HG03095 (cell line): ENCODE measurements around the gene EFTUD2.
"Not testable (repeated sequence)": the region's sequence is repeated elsewhere in the genome, so short reads cannot be mapped to it uniquely, and the experiment has no call there.

Experiments
- ATAC-seq: cut with Tn5 transposase; IDR thresholded peaks from one replicate; pipeline ENCODE4 v1.9.1; 2021; ENCODE audit warnings: moderate library complexity; ENCODE audit not compliant: unreplicated experiment

The EFTUD2 gene

GRCh38 chr17:44850025-44850424, 49.2 kb downstream of the EFTUD2 start:
- ATAC-seq: no peak

- ATAC-seq: no peak
These were observed 50.2 kb downstream of the EFTUD2 start for GRCh38 chr17:44848961-44849489.

GRCh38 chr17:44848257-44848795, 50.9 kb downstream of the EFTUD2 start:
- no peak for ATAC-seq

- no peak for ATAC-seq
These were observed 51.7 kb downstream of the EFTUD2 start, which contains the start of gene HIGD1B for GRCh38 chr17:44847586-44847985. TSS of gene HIGD1B (plus strand) at chr17:44847883. CDS start at chr17:44848153, 270 bp downstream.

DNA sequence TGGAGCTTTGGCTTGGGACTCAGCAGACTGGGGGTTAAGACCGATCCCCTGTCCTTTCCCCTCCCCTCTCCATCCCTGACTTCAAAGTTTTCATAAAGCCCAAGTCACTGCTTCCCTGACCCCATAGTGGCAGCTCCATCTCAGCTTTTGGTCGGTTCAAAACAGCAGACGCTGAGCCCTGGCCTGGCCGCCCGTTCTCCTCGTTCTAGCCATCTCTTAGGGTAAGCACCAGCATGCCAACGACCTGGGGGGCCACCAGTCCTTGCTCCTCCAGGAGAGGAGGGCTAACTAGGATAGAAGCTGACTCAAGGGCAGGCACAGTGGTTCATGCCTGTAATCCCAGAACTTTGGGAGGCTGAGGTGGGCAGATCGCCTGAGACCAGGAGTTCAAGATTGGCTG, 53.0 kb downstream of the EFTUD2 start:
- ATAC-seq: no peak

DNA sequence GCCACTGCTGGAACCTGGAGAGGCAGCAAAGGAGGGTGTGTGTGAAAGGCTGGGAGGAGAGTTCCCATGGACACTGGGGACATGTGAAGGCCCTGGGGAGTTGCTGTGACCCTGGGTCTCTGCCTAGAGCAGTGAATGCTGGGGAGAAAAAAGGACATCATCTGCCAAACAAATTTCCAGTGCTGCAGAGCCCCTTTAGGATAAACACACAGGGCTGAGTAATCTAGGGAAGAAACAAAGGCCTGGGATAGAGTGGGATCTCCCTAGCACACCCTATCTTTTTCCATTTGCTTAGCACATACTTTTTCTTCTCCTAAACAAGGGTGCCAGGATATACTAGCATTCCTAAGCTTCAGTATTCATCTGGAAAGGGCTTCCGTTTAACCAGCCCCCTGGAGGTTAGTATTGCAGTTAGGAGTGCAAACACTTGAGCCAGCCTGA, 54.8 kb downstream of the EFTUD2 start:
- no peak for ATAC-seq

- no peak for ATAC-seq
These were observed 56.5 kb downstream of the EFTUD2 start for GRCh38 chr17:44842748-44843147.

DNA sequence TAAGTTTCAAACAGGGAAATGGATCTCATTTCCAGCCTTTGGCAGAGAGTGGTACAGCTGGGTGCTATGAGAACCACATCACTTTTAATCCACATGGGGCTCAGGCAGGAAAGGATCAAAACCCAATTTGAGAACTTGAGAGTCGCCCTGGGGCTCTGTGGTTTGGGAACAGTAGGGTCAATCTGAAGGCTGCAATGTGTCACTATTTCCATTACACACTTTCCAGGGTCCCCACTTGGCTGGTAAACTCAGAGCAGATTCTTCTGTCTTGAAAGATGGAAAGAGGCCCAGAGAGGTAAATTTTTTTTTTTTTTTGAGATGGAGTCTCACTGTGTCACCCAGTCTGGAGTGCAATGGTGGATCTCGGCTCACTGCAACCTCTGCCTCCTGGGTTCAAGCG, 58.3 kb downstream of the EFTUD2 start:
- no peak for ATAC-seq

DNA sequence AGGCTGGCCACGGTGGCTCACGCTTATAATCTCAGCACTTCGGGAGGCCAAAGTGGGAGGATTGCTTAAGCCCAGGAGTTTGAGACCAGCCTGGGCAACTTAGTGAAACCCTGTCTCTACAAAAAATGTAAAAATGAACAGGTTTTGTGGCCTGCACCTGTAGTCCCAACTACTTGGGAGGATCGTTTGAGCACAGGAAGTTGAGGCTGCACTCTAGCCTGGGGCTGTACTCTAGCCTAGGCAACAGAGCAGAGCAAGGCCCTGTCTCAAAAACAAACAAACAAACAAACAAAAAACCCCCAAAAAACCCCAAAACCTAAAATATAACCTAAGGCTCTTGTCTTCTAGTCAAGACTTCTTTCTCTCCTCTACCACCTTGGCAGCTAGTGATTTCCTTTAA, 59.0 kb downstream of the EFTUD2 start:
- ATAC-seq: no peak

- no peak for ATAC-seq
These were observed 62.0 kb downstream of the EFTUD2 start for GRCh38 chr17:44837196-44837595.

DNA sequence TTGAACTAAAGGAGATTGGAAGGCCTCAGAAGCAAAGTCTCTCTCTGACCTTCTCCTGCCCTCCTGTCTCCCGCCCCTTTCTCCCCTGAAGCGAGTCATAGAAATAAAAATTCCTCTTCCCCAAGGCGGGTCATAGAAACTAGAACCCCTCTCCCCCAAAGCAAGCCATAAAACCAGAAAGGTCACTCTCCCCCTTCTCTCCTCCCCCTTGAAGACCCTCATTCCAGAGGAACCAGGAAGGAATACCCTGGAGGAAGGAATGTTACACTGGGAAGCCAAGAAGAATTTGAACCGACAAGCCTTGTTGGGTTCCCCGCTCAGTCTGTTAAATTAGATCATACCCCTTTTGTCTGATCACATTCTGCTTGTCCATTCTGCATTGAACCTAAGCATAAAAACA, 66.4 kb downstream of the EFTUD2 start:
- ATAC-seq: no peak

DNA sequence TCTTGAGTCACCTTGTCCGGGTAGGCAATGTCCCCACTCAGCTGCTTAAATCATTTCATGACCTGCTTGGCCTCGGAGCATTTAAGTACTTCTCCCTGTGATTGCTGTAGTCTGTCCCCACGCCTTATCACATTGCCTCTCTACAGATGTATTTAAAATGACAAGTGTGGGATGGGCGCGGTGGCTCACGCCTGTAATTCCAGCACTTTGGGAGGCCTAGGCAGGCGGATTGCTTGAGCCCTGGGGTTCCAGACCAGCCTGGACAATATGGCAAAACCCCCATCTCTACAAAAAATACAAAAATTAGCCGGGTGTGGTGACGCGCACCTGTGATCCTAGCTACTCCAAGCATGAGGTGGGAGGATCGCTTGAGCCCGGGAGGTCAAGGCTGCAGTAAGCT, 67.9 kb downstream of the EFTUD2 start:
- no peak for ATAC-seq

DNA sequence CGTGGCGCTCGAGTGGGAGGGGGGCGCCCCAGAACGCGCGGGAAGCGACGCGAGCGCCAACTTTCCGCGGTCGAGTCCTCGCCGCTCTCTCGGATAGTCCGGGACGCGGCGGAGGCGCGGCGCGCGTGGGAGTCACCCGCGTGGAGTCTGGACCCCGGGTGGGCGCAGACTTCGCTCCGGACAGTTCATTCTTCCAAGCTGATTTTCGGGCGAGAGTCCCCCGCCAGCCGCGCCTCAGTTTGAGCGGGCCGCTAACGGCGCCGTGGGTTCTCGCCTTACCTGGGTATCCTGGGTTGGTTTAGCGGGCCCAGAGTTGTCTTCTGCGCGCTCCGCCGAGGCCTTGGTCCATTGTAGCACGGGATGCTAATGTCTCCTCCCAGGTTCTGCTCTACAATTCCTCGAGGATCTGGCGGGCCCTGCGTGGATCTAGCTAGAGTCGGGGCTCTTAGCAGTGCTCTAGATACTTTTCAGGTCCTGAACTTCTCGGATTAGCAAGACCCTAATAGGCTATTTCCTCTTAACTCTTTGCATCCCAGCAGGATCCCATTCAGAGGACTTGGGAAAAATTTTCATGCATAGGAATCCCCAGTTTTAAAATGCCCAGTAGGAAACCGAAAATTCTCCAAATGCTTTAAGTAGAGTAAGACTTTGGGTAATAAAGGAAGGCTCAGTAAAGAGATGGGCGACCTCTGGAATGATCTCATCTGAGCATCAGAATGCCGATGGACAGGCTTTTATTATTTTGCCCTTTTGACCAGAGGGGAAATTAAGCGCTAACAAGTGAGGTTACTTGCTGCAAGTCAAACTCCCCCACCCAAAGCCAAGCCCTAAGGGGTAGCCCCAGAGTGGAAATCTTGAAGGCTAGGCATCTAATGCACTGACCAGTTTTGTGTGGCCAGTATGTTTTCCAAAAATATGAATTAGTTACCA, 68.6 kb downstream of the EFTUD2 start:
- ATAC-seq: no peak

- no peak for ATAC-seq
These were observed 69.5 kb downstream of the EFTUD2 start, which contains the start of gene GJC1 for GRCh38 chr17:44829523-44830358. TSS of gene GJC1 (minus strand) at chr17:44830287. CDS start at chr17:44805817, 24,470 bp downstream.

DNA sequence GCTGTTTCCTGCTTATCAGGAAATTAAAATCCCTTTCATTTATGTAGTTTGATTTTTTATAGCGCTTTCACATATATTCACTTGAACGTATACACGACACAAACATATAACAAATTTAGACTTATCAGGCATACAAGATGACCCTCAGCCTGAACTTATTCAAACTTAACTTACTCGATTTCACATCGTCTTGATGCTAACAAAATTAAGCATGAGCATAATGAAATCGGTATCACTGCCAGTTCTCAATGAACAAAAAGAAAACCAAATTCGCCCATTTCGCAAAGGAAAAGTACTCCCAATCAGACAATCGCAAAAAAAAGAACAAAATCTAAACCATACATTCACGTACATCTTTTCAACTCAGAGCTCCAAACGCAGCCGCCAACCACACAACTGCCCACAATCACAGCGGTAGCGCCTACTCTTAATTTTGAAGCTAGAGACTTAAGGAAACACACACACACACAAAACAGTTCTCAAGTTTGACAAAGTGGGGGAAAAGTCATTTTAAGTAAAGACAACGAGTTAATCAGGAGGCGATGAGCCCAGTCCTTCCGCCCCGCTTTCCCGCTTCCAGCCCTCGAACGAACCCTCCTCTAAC, 70.2 kb downstream of the EFTUD2 start:
- no peak for ATAC-seq

- no peak for ATAC-seq
These were observed 71.4 kb downstream of the EFTUD2 start for GRCh38 chr17:44827863-44828262.

DNA sequence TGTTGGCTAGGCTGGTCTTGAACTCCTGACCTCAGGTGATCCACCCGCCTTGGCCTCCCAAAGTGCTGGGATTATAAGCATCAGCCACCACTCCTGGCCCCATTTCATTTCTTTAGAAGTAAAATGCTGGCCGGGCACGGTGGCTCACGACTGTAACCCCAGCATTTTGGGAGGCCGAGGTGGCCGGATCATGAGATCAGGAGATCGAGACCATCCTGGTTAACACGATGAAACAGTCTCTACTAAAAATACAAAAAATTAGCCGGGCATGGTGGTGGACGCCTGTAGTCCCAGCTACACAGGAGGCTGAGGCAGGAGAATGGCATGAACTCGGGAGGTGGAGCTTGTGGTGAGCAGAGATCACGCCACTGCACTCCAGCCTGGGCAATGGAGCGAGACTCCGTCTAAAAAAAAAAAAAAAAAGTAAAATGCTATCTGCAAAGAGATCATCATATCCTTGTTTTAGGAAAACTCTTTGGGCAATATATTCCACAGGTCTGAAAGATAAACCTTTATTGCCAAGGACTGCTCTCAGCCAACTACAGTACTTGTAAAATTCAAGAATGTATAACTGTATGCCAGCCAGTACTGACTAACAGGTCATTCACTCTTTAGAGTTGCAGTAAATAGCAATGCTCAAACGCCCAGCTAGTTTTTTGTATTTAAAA, 73.0 kb downstream of the EFTUD2 start:
- no peak for ATAC-seq

GRCh38 chr17:44825236-44825635, 74.0 kb downstream of the EFTUD2 start:
- ATAC-seq: not testable (repeated sequence)

DNA sequence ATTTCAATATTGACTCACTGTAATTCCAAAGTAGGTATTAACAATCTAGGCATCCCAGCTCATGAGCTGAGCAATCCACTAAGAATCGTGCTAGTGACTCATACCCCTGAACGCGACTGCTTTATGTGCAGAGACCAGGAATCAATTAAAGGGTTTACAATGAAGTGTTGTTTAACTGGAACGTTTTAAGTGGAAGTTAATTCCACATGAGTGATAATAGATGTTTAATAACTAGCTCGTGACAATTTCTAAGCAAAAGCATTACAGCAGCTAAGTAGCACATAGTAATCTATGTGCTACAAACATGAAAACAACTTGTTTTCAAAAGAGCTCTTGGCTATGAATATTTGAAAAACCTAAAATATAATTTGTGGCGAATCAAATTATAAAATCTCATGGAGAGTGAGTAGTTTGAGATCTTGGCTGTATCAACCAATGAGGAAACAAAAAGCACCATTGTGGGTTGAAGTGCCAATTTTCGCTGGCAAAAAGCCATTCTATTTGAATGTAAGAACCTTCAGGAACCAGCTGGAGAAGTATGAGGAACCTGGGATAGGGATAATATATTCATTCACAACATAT, 78.5 kb downstream of the EFTUD2 start:
- ATAC-seq: no peak

DNA sequence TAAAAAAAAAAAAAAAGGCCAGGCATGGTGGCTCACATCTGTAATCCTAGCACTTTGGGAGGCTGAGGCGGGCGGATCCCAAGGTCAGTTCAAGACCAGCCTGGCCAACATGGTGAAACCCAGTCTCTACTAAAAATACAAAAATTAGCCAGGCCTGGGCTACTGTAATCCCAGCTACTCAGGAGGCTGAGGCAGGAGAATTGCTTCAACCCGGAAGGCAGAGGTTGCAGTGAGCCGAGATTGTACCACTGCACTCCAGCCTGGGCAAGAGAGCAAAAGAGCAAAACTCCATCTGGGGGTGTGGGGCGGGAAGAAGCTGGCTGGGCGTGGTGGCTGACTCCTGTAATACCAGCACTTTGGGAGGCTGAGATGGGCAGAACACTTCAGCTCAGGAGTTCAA, 80.7 kb downstream of the EFTUD2 start:
- ATAC-seq: not testable (repeated sequence)
